CD4-positive, alpha-beta T cell treated with Interleukin-6 for 4 hours (primary cell): ENCODE data around the gene UMODL1.
"Not testable (repeated sequence)": the region's sequence is repeated elsewhere in the genome, so short reads cannot be mapped to it uniquely, and the experiment has no call there.

Experiments
- DNase-seq: peaks from one replicate; pipeline ENCODE4 v3.0.0-alpha.2; 2020; ENCODE audit warnings: mixed read lengths

Gene UMODL1

DNA sequence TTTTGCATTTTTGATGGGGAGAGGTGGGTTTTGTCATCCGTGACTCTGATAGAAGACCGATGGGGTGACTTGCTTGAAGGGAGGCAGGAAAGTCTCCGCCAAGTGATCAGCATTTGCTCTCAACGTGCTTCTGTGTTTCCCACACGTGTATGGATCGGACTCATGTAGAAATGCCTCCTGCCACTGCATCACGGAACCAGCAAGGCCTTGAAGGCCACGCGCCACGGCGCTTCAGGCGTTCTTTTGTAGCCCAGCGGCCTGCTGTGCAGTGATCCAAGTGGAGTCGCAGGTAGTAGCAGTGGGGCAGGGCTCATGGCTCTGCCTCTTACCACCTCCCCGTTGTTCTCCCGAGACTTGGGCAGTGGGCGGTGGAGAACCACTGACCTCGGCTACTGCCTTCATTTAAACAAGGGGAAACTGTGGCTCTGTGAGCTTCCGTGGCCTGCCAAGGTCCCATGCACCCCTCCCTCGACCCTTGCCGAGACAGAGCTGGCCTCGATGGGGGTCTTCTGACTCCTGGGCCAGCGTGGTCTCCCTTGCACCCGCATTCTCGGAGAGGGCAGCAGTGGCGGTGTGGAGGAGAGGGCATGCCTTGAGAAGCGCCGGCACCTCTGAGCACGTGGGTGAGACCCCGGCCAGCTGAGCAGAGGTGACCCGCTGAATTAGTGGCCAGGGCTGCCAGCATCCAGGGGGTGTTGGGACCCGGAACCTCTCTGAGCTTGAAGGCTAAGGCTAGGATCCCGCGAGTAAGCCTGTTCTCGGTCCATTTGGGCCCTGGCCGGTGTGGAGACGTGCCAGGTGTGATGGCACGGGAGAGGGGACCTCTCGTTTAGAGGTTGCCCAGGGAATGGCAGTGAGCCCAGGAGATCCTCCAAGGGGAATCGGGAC, 101.7 kb downstream of the UMODL1 start:
- DNase-seq = no peak

DNA sequence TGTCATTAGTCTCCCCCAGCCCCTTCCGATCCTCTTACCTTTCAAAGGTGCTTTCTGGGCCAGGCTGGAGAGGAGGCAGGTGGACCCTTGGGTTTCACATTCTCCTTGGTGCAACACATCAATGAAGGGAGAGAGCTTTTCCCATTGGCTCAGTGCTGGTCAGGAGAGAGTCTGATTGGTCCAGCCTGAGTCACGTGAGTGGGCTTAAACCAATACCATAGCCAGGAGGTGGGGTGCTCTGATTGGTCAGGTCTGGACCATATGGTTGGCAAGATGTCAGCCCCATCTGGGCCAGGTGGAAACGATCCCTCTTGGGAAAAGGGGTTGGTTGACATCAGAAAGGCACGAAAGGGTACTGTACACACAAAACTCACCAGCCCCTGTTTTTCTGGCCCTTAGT, 103.1 kb downstream of the UMODL1 start:
- no peak for DNase-seq

DNA sequence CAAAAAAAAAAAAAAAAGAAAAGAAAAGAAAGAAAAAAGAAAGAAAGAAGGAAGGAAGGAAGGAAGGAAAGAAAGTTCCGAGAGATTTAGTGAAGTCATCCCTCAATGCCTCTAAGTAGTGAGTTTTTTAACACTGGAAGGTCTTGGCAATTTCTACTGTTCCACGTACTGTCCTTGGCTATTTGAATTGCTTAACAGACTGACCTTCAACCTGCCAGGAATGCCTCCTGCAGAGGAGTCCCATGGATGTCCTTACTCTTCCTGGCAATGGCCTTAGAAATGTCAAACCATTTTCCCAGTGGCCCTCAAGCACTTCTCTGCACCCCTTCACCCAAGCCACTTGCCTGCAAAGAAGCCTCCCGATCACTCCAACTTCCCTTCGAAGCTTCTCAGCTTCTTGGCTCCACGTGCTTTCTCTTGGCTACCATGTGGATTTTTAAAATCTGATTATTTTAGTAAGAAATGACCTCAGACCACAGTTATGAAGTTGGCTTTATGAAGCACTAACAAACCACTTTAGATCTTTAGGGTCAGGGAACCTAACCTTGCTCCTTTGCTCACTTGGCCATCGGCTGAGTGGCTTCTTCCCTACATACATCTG, 104.1 kb downstream of the UMODL1 start:
- DNase-seq = no peak

DNA sequence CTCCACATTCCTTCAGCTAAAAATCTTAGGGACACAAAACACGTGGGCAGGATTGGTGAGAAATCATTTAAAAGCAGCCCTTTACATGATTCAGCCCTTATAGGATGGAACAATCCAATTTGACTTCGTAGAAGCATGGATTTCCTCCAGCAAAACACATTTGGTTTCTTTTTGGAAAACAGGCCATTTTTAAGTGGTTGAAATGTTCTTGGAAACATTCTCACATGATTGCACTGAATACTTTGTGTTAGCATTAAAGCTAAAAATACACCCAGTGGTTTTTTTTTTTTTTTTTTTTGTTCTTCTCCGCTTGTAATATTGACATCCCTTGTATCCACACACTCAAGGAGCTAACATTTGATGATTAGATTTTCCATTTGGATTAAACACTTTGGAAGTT, 105.7 kb downstream of the UMODL1 start:
- DNase-seq = no peak

DNA sequence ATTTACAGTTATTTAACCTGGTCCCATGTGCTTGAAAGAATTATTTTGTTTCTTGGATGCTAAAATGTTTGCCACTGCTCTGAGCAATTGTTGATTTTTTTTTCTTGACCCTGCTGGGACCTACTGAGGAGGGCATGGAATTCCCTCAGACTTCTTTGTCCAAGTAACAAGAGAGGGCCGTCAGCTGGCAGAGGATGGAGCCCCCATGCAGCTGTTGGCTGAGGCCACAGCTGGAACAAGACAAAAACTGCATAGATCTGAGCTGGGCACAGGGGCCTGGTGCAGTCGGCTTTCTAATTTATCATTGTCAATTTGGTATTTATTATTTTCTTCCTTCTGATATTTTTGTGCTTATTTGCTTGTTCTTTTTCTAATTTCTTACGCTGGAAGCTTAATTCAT, 108.2 kb downstream of the UMODL1 start:
- DNase-seq = no peak

DNA sequence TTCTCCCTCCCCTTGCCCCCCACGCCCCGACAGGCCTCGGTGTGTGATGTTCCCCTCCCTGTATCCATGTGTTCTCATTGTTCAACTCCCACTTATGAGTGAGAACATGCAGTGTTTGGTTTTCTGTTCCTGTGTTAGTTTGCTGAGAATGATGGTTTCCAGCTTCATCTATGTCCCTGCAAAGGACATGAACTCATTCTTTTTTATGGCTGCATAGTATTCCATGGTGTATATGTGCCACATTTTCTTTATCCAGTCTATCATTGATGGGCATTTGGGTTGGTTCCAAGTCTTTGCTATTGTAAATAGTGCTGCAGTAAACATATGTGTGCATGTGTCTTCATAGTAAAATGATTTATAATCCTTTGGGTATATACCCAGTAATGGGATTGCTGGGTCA, 108.9 kb downstream of the UMODL1 start:
- not testable (repeated sequence) for DNase-seq

DNA sequence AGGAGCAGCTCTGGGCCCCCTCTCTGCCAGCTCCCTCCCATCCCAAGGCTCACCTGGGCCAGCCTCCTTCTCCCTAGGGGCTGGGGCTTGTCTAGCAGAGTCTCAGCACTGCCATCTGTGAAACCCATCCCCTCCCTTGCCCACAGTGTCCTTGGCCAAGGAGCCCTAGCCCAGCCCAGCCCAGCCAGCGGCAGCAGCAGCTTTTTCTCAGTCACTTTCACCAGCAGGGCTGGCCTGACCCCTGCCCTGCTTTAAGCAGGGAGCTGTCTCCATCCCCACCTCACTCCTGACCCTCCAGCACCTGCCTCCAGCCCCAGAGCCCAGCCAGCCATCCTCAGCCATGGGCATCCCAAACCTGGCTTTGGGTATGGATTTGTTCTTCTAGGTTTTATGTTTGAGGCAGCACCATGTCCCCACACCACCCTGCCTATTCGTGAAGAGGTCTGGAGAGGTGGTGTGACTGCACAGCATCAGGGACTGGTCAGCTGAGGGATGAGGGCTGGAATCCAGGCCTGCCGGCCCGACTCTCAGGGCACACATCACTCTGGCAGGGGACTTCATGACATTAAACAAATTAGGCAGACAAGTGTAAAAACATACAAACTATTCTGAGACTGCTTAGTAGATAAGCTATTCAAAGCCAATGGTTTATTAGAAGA, 111.7 kb downstream of the UMODL1 start:
- no peak for DNase-seq

DNA sequence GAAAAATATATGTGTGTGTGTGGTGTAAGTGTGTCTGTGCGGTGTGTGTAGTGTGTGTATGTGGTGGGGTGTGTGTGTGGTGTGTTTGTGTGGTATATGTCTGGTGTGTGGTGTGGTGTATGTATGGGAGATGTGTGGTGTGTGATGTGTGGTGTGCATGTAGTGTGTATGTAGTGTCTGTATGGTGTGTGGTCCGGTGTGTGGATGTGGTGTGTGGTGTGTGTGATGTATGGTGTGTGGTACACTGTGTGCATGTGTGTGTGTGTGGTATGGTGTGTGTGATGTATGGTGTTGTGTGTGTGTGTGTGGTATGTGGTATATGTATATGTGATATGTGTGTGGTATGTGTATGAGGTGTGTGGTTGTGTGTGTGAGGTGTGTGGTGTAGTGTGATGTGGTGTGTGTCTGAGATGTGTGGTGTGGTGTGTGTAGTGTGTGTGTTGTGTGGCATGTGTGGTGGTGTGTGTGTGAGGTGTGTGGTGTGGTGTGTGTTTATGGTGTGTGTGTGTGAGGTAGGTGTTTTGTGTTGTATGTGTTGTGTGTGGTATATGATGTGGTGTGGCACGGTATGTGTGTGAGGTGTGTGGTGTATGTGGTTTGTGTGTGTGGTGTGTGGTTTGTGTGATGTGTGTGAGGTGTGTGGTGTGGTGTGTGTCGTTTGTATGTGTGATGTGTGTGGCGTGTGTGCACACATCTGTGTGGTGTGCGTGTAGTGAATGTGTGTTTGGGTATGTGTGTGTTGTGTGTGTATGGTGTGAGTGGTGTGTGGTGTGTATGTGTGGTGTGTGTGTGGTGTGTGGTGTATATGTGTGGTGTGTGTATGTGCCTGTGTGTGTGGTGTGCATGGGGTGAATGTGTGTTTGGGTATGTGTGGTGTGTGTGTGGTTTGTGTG, 112.5 kb downstream of the UMODL1 start:
- no peak for DNase-seq

DNA sequence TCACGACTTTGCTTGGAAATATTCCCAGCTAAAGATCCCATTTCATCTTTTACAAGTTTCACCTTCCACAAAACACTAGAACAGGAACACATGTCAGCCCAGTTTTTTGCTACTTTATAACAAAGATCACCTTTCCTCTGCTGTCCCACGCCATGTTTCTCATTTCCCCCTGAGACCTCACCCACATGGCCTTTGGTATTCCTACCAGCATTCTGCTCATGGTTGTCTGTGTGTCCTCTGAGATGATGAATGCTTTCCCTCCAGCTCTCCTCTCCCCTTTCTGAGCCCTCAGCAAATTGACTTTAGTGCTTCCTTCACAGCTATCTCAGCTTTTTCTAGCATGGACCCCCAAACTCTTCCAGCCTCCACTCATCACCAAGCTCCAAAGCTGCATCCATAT, 115.5 kb downstream of the UMODL1 start:
- no peak for DNase-seq

DNA sequence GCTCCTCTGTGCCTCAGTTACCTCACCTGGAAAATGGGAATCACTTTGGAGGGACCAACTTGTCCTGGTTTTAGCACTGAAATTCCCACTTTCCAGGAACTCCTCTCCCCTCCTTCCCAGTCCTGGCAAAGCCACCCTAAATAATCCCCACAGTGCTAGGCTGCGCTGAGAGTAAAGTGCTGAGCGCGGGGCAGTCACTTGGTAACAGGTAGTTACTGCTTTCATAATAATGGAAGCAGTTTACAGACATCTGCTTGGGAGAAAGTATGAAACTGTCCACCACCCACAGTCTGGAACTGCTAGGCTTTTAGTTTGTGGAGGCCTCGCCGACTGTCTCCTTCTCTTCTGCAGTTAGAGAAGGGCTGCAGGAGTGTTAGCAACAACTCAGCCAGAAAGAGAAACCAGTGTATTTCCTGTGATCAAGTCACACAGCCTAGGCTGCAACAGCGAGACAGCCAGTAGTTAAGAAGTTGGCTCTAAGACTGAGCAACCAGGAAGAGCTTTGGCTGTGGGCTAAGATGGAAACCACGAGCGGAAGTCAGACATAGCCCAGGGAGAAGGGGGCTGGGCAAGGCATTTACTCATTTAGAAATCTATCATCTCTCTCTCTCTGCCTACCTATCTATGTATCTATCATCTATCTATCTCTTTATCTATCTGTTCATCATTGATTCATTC, 117.0 kb downstream of the UMODL1 start:
- DNase-seq = peak; percentile 87

DNA sequence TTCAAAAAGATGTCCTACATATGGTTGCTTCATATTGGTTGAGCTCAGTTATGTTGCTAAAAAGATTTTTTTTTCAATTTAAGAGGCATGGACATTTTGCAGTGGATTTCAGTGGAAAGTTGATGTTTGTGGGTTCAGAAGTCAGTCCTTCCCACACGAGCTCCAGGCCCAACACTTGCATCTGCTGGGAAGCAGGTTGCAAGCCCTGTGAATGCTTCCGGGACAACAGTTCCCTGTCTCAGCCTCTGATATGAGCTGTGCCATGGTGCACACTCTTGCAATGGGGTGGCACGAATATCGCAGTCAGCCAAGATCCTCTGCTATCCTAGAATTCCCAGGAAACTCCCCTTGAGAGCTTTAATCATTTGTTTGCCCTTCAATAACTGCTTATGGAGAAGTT, 117.5 kb downstream of the UMODL1 start:
- DNase-seq = no peak

DNA sequence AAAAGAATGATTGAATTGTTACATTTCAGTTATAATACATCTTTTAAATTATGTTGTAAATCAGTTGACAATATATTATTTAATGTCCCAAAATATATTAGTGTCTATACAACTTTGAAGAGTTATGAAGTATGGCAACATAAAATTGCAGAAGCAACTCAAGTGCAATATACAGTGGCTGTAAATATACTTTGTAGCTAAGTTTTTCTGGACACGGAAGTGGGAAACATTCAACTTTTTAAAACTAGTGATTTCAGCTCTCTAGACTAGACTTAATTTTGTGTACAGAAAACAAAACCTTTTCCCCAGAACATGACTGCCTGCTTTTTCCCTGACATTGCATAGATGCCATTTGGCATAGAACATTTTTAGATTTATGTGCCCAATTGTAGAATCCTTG, 118.3 kb downstream of the UMODL1 start:
- DNase-seq = no peak

DNA sequence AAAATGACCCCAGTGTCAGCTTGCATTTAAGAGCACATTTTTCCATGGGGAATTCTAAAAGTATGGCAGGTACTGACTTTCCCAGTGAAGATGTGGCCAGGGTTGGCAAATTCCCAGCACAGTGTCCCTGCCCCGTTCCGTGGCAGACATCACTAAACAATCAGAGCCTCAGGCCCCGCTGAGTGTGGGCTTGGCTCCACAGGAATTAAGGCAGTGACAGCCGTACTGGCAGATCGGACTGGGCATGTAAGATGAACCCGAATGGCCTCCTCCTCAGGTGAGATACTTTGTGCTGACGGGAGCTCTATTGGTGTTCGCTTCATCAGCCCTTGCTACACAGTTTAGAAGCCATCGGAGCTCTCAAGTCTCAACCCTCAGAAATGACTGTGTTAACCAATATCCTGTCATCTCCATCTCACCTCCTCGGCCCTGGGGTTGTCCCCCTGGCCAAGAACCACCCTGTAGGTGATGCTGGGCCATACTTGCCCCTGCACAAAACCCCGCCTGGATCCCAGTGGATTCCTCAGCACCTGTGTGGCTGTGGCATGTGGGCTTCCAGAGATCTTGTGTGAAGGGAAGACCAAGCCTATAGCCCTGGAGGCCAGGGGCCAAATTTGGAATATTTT, 118.9 kb downstream of the UMODL1 start:
- peak; percentile 28 for DNase-seq

DNA sequence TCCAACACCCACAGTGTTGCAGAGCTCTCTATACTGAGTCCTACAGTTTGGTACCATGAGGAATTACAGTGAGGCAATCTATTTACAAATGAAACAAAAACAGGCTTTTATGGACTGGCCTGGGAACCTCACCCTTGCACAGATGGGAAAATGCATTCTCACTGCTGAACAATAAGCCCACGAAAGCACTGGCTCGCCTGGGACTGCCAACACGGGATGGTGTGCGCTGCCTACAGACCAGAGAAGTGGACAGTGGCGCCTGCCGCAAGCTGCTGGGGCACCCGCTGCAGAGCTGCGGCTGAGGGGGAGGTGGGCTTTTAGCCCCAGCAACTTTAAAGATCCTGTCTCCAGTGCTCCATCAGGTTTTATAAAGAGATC, 119.4 kb downstream of the UMODL1 start:
- no peak for DNase-seq

DNA sequence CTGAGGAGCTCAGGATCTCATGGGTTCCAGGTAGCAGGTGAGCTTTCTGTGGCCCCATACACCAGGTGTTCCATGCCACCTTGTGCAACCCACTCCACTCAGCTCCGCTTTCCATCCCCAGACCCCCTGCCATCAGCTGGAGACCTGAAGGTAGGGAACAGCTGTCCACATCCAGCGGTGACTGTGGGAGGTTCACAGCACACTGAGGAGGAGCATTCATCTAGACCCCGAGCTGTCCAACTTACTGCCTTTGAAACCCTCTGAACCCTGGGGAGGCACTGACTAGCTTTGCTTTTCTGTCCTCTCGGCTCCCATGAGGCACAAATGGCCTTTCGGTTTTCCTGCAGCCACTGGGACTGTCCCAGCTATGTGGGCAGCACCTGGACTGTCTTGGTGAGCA, 119.9 kb downstream of the UMODL1 start:
- DNase-seq = no peak

DNA sequence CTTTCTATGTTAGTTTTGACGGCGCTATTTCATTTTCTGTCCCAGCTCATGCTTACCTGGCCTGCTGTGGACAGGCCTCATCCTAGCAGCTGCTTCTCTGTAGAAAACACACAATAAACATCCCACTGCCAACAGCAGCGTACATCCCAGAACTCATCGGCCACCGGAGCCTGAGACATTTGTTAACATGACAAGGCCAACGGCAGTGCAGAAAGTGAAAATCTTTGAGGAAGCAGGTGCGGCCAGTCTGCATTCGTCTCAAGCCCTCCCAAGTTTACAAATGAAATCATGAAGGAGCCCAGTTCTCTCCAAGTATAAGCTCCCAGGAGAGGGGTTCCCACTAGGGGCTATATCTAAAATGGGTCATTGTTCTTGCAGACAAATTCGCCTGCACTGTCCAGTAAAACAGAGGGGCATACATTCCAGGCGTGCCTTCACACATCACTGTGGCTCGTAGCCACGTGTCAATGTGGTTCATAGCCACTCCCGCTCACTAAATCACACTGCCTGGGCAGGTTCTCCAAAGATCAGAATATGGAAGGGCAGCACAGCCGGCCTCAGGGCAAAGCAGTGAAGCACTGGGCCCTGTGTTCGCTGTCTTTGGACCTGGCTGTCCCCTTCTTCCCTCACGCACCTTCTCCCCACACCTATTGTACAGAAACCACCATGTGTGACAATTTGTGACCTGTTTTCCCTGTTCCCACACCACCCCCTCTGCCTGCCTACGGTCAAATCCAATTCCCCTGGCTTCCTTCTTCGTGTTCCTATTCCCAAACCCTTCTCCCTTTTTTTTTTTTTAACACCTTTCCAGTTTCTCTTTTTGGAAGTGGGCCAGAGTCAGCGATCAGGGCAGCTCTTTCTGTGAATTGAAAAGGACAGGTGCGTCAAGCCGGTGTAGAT, 120.8 kb downstream of the UMODL1 start:
- no peak for DNase-seq
